Activated T-helper 1 cell treated with Interleukin-2 at 50 U/mL for 16 hours (primary cell): ENCODE results near the gene KRT6B.
"Not testable (repeated sequence)": the region's sequence is repeated elsewhere in the genome, so short reads cannot be mapped to it uniquely, and the experiment has no call there.

Experiments used
- DNase-seq: peaks from one replicate; pipeline ENCODE4 v3.0.0-alpha.2; 2020; ENCODE audit warnings: low read depth

KRT6B gene

DNA sequence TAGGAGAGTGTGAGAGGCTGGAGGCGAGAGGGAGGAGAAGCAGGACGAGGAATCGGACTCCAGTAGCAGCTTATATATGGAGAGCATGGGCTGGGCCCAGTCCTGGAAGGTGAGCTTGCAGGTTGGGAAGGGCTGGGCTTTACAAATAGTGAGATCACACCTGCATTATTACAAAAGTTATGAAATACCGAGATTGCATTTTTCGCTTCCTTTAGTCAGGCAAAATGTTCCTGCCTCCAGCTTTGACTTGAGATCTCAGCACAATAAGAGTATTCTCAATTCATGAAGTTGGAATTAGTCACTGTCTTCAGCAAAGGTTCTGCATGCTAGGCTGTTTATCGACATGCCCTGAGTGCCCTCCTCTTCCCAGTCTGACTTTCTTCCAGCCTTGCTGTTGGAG lies at the start of gene KRT6B:
Gene KRT6B, minus strand, starts transcription at position 46 of the 400 bp plus-strand sequence. CDS start 68 bp downstream, outside the sequence.
- no peak for DNase-seq

GRCh38 chr12:52501490-52501889 lies 49.5 kb upstream of the KRT6B start:
- no peak for DNase-seq

DNA sequence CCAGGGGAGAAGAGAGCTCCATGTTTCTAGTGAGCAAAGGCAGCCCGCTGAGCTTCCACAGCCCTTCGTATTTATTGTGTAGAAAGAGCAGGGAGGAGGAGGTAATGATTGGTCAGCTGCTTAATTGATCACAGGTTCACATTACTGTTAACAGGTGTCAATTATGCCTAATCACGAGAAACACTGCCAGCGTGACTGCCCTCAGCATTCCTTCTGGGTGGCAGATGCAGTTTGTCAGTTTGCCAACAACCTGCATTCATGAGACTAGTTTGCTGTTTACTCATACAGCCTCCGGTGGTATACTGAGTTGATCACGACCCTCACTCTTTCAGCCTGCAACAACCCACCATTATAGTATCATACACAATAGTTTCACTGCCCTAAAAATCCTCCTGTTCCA lies 48.6 kb upstream of the KRT6B start:
- not testable (repeated sequence) for DNase-seq

GRCh38 chr12:52499806-52500560 lies 48.0 kb upstream of the KRT6B start:
- no peak for DNase-seq

- DNase-seq: no peak
Observed at GRCh38 chr12:52498946-52499345, 47.0 kb upstream of the KRT6B start.

DNA sequence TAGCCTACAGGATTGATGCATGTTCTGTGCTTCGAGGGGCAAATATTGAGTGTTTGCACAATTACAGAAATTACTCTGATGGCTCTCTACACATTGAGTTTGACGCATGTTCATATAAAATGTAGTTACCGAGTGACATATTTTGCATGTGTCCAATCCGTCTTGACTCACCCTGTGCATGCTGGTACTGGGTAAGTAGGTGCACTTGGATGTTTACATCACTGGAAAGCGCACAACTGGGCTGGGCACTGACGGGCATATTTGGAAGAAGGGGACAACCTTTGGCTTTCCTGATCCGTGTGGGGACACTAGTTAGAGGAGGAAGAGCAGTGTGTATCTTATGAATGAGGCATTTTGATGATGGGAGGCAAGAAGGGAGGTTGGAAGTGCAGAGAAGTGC lies 46.0 kb upstream of the KRT6B start:
- DNase-seq: no peak

GRCh38 chr12:52496590-52497071 lies 44.7 kb upstream of the KRT6B start:
- no peak for DNase-seq

DNA sequence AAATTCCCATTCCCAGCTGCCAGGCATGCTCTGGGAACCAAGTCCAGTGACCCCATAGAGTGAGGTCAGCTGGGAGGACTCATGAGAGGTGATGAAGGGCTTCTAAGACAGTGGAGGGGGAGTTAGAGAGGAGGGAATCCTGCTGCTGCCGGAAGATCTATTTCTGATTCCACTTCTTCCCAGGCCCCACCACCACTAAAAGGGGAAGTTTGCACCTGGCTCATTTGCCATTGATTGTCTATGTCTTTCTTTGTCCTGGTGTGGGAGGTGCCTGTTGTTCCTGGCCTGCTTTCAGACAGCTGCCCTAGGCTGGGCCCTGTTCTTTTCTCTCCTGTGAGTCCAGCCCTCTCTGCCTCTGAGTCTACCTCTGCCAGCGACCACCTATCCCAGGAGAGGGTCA lies 44.1 kb upstream of the KRT6B start:
- DNase-seq: no peak

GRCh38 chr12:52495389-52495788 lies 43.4 kb upstream of the KRT6B start:
- DNase-seq: no peak

- no peak for DNase-seq
Observed at GRCh38 chr12:52494518-52494917, 42.6 kb upstream of the KRT6B start.

DNA sequence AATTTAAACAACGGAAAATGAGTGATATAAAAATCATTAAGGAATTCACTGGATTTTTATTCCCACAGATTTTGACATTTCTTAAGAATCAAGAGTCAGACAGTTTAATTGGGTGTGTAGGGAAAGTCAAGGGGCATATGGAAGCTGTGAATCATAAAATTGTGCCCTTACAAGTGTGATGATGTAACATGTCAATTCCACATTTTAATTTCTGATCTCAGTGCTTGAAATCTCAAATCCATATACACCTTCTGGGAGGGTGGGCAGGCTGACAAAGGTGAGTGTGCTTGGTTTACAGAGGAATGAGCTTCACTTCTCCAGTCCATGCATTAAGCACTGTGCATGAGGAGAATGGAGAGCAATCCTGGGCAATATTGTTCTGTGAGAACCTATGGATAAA lies 42.2 kb upstream of the KRT6B start:
- DNase-seq: no peak

GRCh38 chr12:52493172-52493571 lies 41.2 kb upstream of the KRT6B start, which contains the start of gene KRT6A:
KRT6A (minus strand) TSS chr12:52493257; CDS start chr12:52493188, 69 bp downstream.
- DNase-seq: no peak

DNA sequence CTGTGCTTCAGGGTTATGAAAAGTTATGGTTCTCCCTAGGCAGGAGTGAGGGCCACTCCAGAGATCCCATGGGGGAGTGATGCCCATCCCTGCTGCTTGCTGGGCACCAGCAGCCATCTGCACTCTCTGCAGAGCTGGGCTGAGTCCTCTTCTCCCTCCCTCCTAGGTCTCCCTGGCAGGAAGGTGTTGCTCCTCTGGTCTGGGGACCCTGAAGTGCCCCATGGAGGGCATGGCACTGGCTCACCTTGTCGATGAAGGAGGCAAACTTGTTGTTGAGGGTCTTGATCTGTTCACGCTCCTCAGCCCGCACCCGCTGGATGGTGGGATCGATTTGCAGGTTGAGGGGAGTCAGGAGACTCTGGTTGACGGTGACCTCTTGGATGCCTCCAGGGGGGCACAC lies 40.5 kb upstream of the KRT6B start:
- DNase-seq: not testable (repeated sequence)

- not testable (repeated sequence) for DNase-seq
Observed at GRCh38 chr12:52491495-52491894, 39.5 kb upstream of the KRT6B start.

DNA sequence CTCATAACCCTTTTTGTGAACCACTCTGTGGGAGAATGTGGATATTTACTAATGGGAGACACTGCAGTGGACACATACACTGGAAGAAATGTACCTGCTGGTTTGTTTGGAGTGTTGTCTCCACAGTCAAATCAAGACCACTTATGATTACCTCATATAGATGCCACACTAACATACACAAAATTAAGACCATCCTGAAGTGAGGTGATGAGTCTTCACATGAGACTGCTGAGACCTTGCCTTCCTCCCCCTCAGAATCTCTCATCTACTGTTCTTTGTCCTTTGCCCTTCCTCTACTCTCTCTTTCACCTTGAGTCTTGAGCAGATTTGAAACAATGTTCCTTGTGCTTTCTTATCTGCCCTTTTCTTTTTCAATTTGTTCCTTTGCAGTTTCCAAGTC lies 36.8 kb upstream of the KRT6B start:
- DNase-seq: no peak

DNA sequence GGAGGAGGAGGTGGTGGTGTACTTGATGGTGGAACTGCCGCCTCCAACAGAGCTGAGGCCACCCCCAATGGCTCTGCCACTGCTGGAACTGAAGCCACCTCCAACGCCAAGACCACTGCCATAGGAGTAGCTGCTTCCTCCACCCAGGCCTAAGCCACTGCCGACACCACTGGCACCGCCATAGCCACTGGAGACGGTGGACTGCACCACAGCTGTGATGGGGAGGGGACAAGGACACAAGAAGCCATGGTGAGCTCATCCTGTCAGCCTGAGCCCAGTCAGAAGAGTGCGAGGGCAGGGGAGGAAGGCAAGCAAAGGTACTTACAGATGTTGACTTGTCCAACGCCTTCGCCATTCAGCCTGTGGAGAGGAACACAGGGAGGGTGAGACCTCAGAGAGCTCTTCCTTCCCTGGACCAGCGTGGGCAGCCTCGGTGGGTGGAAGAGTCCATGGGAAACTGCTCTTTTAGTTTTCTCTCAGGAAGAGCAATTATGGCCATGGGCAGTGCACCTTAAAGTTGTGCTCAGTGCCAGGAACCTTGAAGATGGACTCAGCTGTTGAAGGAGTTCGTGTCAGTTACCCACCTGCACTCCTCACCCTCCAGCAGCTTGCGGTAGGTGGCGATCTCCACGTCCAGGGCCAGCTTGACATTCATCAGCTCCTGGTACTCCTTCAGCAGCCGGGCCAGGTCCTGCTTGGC lies 35.9 kb upstream of the KRT6B start:
- not testable (repeated sequence) for DNase-seq

GRCh38 chr12:52487211-52487610 lies 35.3 kb upstream of the KRT6B start:
- DNase-seq: no peak

- no peak for DNase-seq
Observed at GRCh38 chr12:52486166-52487105, 34.5 kb upstream of the KRT6B start.

DNA sequence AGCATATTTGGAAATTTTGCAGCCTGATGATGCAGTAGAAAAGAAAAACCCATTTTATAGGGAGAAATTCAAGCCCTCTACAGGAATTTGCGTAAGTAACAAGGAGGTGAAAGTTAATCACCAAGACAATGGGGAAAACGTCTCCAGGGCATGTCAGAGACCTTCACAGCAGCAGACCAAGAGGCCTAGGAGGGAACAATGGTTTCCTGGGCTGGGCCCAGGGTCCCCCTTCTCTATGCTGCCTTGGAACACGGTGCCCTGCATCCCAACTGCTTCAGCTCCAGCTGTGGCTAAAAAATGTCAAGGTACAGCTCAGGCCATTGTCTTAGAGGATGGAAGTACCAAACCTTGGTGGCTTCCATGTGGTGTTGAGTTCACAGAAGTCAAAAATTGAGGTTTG lies 28.1 kb upstream of the KRT6B start:
- no peak for DNase-seq

DNA sequence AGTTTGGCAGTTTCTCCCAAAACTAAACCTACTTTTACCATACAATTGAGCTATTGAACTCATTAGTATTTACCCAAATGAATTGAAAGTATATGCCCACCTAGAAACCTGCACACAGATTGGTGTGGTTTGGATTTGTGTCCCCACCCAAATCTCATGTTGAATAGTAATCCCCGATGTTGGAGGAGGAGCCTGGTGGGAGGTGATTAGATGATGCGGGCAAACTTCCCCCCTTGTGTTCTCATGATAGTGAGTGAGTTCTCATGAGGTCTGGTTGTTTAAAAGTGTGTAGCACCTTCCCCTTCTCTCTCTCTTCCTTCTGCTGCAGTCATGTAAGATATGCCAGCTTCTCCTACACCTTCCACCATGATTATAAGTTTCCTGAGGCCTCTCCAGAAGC lies 25.7 kb upstream of the KRT6B start:
- DNase-seq: no peak

- DNase-seq: no peak
Observed at GRCh38 chr12:52474212-52474611, 22.3 kb upstream of the KRT6B start.

GRCh38 chr12:52473768-52474167 lies 21.8 kb upstream of the KRT6B start, which contains the start of gene KRT6C:
KRT6C (minus strand) TSS chr12:52473805; CDS start chr12:52473737, 68 bp downstream.
- no peak for DNase-seq
